ENCODE measurements around the gene SPATS2L. TPM values are rescaled to one million over a fixed set of nuclear protein-coding genes. Genes with fewer than 3 reads are reported as not detected.

SPATS2L gene
- total RNA-seq, 4 donors from 2014 or later = 60.7 to 81.3 (median 61.3) TPM

DNA sequence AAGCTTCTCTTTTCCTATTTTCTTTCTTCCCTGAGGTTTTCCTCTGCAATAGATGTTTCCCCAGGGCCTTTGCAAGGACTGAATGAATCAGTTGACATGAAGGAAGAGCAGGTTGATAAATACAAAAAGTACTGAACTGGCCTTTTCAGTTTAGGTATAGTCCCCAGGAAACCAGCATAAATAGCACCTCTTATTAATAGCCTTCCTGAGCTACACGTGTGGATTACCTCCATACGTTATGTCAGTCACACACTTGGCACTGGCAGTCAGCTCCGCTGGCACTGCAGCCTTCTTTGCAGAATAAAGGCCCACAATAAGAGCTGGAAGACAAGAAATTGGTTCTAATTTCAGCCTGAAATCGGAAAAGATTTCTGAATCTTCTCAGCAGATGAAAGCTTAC, 142.7 kb downstream of the SPATS2L start:
- 82 to 88% methylated on average over 4 of the region's 4 CpGs for WGBS, 2 donors
- intact Hi-C loops (cut with DNase I; ENCODE audit: low total_unique reads) = no loop called here
- no peak for TF ChIP-seq POLR2A (IDR thresholded peaks at IDR 0.05)
- TF ChIP-seq CTCF (IDR thresholded peaks at IDR 0.05) = no peak
- H3K4me3 ChIP-seq (ENCODE audit: low read depth, poor library complexity, severe bottlenecking) = no peak overlapping the region
- no peak for DNase-seq (ENCODE audit: low spot score in 2 of 2)

DNA sequence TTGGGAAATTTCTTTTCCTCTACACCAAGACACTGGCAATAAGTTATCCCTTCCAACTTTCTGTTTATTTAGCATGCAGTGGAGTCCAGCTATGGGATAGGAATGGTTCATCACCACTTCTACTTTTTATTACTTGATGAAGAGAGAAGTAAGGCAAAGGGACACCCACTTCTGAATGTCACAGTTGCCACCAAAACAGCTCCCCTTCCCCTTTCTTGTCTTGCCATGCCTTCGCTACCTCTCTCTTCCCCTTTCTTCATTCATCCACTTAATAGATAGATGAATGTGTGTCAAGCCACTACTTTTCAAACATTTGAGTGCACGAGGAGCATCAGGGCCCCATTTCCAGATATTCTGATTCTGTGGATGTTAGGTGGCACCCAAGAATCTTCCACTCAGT, 143.8 kb downstream of the SPATS2L start:
- no peak overlapping the region for H3K4me3 ChIP-seq (ENCODE audit: low read depth, poor library complexity, severe bottlenecking)
- TF ChIP-seq CTCF (IDR thresholded peaks at IDR 0.05) = no peak
- TF ChIP-seq POLR2A (IDR thresholded peaks at IDR 0.05) = no peak
- DNase-seq (ENCODE audit: low spot score in 2 of 2) = no peak
- intact Hi-C loops (cut with DNase I; ENCODE audit: low total_unique reads) = no loop called here
- 94 to 100% methylated on average over 2 of the region's 2 CpGs for WGBS, 2 donors

GRCh38 chr2:200451511-200451910, 145.0 kb downstream of the SPATS2L start:
- DNase-seq (ENCODE audit: low spot score in 2 of 2) = no peak
- WGBS, 2 donors = 77 to 88% methylated on average over 2 of the region's 2 CpGs
- no peak overlapping the region for H3K4me3 ChIP-seq (ENCODE audit: low read depth, poor library complexity, severe bottlenecking)
- intact Hi-C loops (cut with DNase I; ENCODE audit: low total_unique reads) = no loop called here
- TF ChIP-seq CTCF (IDR thresholded peaks at IDR 0.05) (no peak), POLR2A (IDR thresholded peaks at IDR 0.05) (no peak)

DNA sequence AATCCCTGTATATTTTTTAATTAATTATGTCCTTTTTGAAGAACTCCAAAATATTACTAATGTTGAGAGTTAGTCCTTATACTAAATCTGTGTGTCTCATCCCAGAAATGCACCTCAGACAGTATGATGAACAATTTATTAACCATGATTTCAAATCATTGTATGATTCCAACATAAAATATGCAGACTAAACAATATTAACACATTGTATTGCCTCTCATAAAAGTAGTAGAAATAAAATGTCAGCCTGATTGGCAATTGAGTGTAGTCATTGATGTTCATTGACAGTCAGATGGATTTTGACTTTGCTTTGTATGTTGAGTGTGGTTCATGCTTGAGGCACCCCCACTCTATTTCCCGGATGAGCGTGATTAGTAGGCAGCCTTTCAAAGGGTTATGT, 145.9 kb downstream of the SPATS2L start:
- 95 to 100% methylated on average over 2 of the region's 2 CpGs for WGBS, 2 donors
- no peak for DNase-seq (ENCODE audit: low spot score in 2 of 2)

GRCh38 chr2:200453142-200453852, 146.8 kb downstream of the SPATS2L start:
- TF ChIP-seq CTCF (IDR thresholded peaks at IDR 0.05) (no peak), POLR2A (IDR thresholded peaks at IDR 0.05) (no peak)
- intact Hi-C loops (cut with DNase I; ENCODE audit: low total_unique reads) = no loop called here
- WGBS, 2 donors = 79 to 93% methylated on average over 8 of the region's 8 CpGs
- no peak overlapping the region for H3K4me3 ChIP-seq (ENCODE audit: low read depth, poor library complexity, severe bottlenecking)
- no peak for DNase-seq (ENCODE audit: low spot score in 2 of 2)

More for the DNA sequence above, 145.9 kb downstream of the SPATS2L start:
- TF ChIP-seq POLR2A (IDR thresholded peaks at IDR 0.05) = no peak
- no peak for TF ChIP-seq CTCF (IDR thresholded peaks at IDR 0.05)
- intact Hi-C loops (cut with DNase I; ENCODE audit: low total_unique reads) = no loop called here
- no peak overlapping the region for H3K4me3 ChIP-seq (ENCODE audit: low read depth, poor library complexity, severe bottlenecking)

All from lower leg skin (tissue), 4 donors.